ENCODE results near the gene UBAC2. TPM values are rescaled to one million over a fixed set of nuclear protein-coding genes. Genes with fewer than 3 reads are reported as not detected.
A peak's percentile ranks its signal among the peaks of the same experiment; 100 is the strongest.

UBAC2 gene
- total and polyA plus RNA-seq, 2 donors (not counting 3 experiments of a cell fraction or from before 2014, with no cell fraction given), result 45.7 to 54.4 TPM

DNA sequence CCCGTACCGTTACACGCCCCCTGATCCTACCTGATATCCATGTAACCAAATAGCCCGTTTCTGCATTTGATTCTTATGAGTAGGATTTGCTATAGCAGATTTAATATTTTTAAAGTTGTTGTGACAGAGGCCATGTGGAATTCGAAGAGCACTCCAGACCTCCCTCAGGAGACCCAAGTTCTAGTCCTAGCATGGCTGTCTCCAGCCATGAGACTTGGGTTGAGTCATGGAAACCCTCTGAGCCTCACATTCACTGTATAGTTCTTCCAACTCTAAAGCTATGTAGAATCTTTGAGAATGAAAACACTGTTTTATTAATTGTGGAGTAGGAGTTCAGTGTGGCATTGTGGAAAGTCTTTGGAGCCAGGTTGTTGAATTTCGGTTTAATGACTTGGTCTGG is 114.5 kb downstream of the UBAC2 start:
- no peak overlapping the region for H2AFZ ChIP-seq (ENCODE audit: low read depth, low read length)
- intact Hi-C loops (cut with micrococcal nuclease), result loop anchor here (2.0 kb wide), 1 partner anchor 186 kb away; the partner anchor contains the start of gene TM9SF2
- ChIA-PET CTCF (interaction anchor here (2.0 kb wide), 1 partner anchor 46 kb away, joined by 8 read pairs; no protein-coding TSS in a partner anchor), POLR2A (no interaction called here)
- BruUV-seq (replicated peaks), result TSS peak; percentile 75
- H3K36me3 ChIP-seq (ENCODE audit: control insufficient read depth in 2 of 2, extremely low read depth in 1 of 2, insufficient read depth in 2 of 2, low read length in 2 of 2), result no peaks in the 10 kb centered on the region
- TF ChIP-seq, protein P1, sequence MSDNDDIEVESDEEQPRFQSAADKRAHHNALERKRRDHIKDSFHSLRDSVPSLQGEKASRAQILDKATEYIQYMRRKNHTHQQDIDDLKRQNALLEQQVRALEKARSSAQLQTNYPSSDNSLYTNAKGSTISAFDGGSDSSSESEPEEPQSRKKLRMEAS (IDR thresholded peaks at IDR 0.05; ENCODE audit: insufficient read depth, insufficient read length), result no peak
- TF ChIP-seq POLR2AphosphoS5 (IDR thresholded peaks at IDR 0.05; ENCODE audit: insufficient read depth, low read depth, low read length) (no peak), EZH2 (IDR thresholded peaks at IDR 0.05; ENCODE audit: borderline replicate concordance, low read depth, low read length, severe bottlenecking) (no peak), GATA2 (IDR thresholded peaks at IDR 0.05; ENCODE audit: insufficient read depth, insufficient read length, low read depth, low read length) (no peak), JUN (IDR thresholded peaks at IDR 0.05; ENCODE audit: borderline replicate concordance, insufficient read depth, insufficient read length, low read depth) (no peak)
- TF ChIP-seq, protein P2, sequence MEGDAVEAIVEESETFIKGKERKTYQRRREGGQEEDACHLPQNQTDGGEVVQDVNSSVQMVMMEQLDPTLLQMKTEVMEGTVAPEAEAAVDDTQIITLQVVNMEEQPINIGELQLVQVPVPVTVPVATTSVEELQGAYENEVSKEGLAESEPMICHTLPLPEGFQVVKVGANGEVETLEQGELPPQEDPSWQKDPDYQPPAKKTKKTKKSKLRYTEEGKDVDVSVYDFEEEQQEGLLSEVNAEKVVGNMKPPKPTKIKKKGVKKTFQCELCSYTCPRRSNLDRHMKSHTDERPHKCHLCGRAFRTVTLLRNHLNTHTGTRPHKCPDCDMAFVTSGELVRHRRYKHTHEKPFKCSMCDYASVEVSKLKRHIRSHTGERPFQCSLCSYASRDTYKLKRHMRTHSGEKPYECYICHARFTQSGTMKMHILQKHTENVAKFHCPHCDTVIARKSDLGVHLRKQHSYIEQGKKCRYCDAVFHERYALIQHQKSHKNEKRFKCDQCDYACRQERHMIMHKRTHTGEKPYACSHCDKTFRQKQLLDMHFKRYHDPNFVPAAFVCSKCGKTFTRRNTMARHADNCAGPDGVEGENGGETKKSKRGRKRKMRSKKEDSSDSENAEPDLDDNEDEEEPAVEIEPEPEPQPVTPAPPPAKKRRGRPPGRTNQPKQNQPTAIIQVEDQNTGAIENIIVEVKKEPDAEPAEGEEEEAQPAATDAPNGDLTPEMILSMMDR (IDR thresholded peaks at IDR 0.05; ENCODE audit: extremely low read depth in 1 of 2, insufficient read depth in 1 of 2, low read depth in 1 of 2, low read length in 2 of 2), result no peak
- FAIRE-seq (no peak), DNase-seq (ENCODE audit: low read depth, low spot score) (no peak)
- H3K27ac ChIP-seq (ENCODE audit: insufficient read depth, low read depth, low read length), result peak overlapping the region; percentile 98
- H3K4me3 ChIP-seq (replicated peaks in 1 of 3; ENCODE audit: insufficient read depth in 1 of 3, low read depth in 1 of 3, low read length in 3 of 3), result peak overlapping the region in 1 of 3 experiments; percentile 20
- no peaks in the 10 kb centered on the region for H4K20me1 ChIP-seq (replicated peaks; ENCODE audit: control insufficient read depth, extremely low read depth, insufficient read depth, low read length)
- dilution Hi-C loops (cut with MboI; ENCODE audit: extremely low pct_ligation_motif_present, low sequenced_read_pairs), result no loop called here
- no peaks in the 10 kb centered on the region for H3K27me3 ChIP-seq (ENCODE audit: control insufficient read depth in 2 of 2, insufficient read depth in 2 of 2, low read length in 2 of 2)
- H3K9me3 ChIP-seq (replicated peaks; ENCODE audit: control insufficient read depth, insufficient read depth, low read length), result no peaks in the 10 kb centered on the region
- H3K9me1 ChIP-seq (replicated peaks; ENCODE audit: control insufficient read depth, extremely low read depth, insufficient read depth, low read length), result no peaks in the 10 kb centered on the region
- H3K4me2 ChIP-seq (ENCODE audit: insufficient read depth, low read length), result peak overlapping the region; percentile 71
- H3K9ac ChIP-seq (replicated peaks; ENCODE audit: extremely low read depth, insufficient read depth, low read length), result peak overlapping the region; percentile 65
- no peaks in the 10 kb centered on the region for H3K79me2 ChIP-seq (ENCODE audit: control insufficient read depth, insufficient read depth, low read length)
- H3K4me1 ChIP-seq (ENCODE audit: control insufficient read depth, extremely low read depth, insufficient read depth, low read length), result peaks cover 28% of the 10 kb centered on the region
